ENCODE measurements around the gene C3orf52.
A peak's percentile ranks its signal among the peaks of the same experiment; 100 is the strongest.
"Not testable (repeated sequence)": the region's sequence is repeated elsewhere in the genome, so short reads cannot be mapped to it uniquely, and the experiment has no call there.

Gene C3orf52, protein sequence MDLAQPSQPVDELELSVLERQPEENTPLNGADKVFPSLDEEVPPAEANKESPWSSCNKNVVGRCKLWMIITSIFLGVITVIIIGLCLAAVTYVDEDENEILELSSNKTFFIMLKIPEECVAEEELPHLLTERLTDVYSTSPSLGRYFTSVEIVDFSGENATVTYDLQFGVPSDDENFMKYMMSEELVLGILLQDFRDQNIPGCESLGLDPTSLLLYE

GRCh38 chr3:112086076-112086854 is at the start of gene C3orf52:
C3orf52 (plus strand) TSS chr3:112086389; CDS start chr3:112086408, 19 bp downstream.
- FAIRE-seq: no peak

DNA sequence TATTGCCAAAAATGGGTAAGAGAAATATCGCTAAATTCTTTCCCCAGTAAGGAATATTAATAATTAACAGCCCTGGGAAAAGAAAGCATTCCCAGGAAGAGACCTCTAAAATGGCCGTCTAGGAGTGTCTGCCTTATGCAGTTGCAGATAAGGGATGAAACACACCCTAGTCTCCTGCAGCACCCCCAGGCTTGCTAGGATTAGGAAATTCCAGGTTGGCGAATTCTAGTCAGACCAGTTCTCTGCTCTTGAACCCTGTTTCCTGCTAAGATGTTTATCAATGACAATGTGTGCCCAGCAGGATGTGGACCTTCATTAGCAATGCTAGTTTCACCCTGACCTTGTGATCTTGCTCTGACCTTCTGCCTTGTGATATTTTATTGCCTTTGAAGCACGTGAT is 49.0 kb upstream of the C3orf52 start:
- FAIRE-seq: not testable (repeated sequence)

GRCh38 chr3:112038863-112039262 is 47.3 kb upstream of the C3orf52 start:
- FAIRE-seq: peak; percentile 99

DNA sequence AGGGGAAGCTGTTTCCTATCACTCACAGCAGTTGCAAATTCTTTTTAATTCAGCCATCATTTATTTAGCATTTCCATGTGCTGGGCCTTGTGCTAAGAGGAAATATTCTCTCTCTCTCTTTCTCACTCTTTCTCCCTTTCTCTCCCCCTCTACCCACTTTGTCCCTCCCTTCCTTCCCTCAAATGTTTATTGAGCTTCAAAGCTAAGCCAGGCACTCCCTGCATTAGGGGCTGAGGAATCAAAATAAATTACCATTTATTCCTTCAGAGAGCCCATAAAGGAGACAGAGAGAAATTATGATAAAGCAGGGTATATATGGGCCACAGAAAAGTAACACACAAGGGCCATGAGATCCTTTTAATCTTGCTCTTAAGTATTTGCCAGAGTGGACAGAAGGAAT is 44.9 kb upstream of the C3orf52 start:
- FAIRE-seq: no peak

DNA sequence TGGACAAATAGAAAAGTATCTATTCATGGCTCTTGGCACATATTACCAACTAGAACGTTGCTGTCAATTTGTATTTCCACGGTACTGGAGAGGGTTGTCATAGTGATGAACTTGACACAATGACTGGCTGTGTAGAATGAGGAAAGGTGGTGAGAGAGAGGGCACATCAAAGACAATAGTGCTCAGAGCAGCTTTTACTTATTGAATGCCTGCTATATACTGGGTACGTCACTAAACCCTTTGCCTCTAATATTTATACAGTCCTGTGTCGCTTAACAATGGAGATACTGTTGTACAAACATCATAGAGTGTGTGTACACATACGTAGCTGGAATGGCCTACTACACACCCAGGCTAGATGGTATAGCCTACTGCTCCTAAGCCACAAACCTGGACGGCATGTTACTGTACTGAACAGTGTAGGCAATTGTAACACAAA is 43.3 kb upstream of the C3orf52 start:
- FAIRE-seq: peak; percentile 98

DNA sequence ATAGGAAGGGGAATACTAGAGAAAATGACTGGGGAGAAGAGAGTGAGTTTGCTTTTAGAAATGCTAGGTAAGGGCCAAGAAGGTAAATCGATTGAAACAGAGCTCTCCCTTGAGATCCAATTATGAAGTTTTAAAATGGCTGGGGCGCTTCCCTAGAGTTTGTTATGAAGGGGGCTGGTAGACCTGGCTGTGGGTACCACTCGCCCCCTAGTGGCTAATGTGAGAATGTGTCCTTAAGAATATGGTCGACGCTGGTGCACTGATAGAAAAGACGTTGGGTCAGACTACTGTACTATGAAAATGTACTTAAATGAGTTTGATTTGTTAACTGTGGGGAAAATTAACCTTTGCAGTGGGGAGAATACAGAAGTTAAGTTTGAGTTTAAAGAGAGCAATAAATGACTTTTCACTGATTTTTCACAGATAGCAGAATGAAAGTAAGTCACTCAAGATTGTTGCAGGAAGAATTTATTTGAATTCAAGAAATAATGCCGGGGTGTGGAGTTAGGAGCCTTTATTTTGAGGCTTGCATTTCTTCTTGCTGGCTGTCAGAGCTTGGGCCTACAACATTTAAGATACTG is 42.5 kb upstream of the C3orf52 start:
- FAIRE-seq: no peak

- no peak for FAIRE-seq
Measured at GRCh38 chr3:112046599-112046998, 39.6 kb upstream of the C3orf52 start.

DNA sequence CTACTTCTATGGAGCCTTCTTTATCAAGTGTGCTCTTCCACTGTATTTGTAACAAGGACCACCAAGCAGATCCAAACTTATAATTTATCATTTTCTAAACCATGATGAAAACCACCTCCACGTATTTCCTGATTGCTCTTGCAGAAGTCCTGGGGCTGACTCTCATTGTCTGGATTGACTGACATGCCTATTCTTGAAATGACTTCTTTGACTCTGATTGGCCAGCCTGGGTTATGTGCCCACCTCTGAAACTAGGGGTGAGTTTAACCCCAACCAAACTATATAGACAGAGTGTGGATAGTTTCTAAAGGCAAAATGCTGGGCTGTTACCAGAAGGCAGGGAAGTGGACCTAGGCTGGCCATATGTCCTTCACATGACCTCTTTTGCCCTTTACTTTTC is 38.9 kb upstream of the C3orf52 start:
- no peak for FAIRE-seq

DNA sequence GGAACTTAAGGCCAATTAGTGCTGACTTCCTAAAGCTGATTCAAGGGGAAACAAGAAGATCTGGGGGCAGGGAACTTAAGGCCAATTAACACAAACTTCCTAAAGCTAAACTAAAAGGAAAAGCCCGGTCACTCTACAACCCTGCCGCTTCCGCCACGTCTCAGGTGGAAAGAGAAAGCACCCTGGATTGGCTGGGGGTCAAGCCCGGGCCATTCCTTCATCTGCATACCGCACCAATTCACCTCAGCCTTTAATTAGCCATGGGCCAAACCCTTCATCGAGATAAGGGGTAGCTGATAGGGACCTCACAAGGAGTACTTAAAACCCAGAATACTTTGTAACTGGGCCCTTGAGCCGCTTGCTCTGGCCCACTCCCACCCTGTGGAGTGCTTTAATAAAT is 37.3 kb upstream of the C3orf52 start:
- FAIRE-seq: no peak

GRCh38 chr3:112053229-112053628 is 33.0 kb upstream of the C3orf52 start:
- FAIRE-seq: no peak

GRCh38 chr3:112056451-112056929 is 29.7 kb upstream of the C3orf52 start:
- no peak for FAIRE-seq

DNA sequence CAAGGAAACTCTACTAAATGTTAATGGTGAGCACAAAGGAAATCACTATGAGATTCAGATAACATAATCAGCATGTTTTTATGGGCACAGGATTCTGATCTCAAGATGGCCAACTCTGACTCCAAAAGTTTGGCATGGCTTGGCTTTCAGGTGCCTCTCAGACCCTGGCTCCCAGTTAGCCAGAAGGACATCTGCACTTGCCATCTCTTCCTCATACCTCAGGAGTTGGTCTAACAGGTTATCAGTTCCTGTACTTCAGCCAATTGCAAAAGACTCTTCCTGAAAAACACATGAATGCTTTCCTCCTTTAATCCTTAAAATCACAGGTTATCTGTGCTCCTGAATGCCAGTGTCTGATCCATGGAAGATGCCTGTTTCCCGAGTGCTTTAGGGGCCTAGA is 26.7 kb upstream of the C3orf52 start:
- FAIRE-seq: no peak

DNA sequence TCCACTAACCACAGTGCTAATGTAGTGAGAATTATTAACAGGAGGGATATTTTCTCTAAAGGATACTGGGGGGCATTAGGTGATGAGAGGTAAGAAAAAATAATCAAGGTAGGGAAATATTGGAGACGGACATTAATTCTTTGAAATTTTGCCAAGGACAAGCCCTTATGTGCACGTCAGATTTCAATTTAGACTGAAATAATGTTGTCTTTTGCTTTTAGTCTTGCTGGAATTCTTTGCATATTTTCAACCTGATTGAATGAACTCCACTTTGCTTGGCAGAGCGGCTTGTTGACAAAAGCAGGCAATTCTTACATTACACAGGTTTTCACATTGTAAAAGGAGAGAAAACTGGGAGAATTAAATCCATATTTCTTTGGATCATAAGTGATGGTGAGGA is 25.0 kb upstream of the C3orf52 start:
- no peak for FAIRE-seq

DNA sequence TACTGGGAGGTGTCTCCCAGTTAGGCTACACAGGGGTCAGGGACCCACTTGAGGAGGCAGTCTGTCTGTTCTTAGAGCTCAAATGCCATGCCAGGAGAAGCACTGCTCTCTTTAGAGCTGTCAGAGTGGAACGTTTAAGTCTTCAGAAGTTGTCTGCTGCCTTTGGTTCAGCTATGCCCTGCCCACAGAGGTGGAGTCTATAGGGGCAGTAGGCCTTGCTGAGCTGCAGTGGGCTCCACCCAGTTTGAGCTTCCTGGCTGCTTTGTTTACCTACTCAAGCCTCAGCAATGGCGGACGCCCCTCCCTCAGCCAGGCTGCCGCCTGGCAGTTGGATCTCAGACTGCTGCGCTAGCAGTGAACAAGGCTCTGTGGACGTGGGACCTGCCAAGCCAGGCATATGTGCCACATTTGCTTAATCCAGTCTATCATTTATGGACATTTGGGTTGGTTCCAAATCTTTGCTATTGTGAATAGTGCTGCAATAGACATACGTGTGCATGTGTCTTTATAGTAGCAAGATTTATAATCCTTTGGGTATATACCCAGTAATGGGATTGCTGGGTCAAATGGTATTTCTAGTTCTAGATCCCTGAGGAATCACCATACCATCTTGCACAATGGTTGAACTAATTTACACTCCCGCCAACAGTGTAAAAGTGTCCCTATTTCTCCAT is 13.7 kb upstream of the C3orf52 start:
- FAIRE-seq: not testable (repeated sequence)

GRCh38 chr3:112074006-112074405 is 12.2 kb upstream of the C3orf52 start:
- no peak for FAIRE-seq

- no peak for FAIRE-seq
Measured at GRCh38 chr3:112074616-112075497, 11.3 kb upstream of the C3orf52 start.

DNA sequence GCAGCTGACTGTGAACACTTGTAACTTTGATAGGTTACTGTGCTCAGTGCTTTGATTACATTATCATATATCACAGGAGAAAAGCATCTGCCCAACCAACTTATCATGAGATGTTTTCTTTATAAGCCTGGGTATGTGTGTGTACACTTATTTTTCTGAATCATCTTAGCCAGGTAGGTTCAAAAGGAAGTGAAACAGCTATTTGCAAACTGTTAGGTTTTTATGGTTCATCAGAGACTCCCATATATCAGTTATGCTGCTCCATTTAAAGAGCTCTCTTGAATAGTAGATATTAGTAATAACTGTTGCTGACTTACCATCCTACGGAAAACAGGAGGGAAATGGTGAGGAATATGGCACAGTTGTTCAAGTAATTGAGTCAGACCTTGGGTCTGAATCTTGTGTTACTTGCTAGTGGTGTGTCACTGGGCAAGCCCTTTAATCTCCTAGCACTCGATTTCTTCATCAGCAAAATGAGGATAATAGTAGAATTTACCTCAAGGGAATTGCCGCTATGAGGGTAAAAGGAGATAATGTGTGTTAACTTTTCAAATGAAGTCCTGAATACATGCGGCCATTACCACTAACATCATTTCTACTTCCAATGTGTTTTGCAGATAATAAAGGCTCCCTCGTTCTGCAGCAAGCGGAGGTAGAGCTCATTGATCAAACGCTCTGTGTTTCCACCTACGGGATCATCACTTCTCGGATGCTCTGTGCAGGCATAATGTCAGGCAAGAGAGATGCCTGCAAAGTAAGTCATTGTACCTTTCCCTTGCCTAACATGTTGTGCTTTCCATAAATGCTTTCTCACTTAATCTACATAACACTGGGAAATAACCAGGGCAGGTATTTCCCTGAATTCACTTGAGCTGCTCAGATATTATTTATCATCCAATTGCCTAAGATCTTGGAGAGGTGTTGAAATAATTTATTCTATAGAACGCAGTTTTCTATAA is 7.8 kb upstream of the C3orf52 start:
- FAIRE-seq: no peak

GRCh38 chr3:112083239-112083638 is 3.0 kb upstream of the C3orf52 start:
- FAIRE-seq: no peak

DNA sequence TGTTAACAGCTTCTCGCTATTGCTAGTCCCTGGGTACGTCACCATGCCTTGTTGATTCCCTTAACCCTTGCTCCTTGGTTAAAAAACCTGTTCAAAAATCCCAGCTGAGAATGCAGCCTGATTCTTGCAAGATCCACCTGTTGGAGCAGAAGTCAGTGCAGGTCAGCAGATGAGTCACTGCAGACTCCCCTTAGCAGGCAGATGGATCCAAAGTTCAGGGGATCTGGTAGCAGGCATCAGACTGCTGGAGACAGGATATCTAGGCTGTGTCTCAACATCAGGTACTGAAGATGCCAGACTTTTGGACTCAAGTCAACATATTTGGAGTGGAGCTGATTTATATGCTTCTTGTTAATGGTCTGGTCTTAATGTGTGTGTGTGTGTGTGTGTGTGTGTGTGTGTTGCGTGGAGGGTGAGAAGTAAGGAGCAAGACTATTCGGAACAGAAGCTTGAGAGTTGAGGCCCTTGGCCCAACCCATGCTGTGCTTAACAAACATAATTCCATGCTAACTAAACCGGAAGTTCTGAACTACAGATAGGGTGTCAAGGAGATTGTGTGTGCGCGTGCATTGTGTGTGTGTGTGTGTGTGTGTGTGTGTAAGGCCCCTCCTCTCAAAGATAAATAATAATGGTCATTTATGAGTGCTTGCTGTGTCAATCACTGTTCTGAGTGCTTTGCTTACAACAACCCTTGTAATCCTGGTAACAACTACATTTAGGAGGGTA is 1.0 kb upstream of the C3orf52 start:
- FAIRE-seq: no peak

DNA sequence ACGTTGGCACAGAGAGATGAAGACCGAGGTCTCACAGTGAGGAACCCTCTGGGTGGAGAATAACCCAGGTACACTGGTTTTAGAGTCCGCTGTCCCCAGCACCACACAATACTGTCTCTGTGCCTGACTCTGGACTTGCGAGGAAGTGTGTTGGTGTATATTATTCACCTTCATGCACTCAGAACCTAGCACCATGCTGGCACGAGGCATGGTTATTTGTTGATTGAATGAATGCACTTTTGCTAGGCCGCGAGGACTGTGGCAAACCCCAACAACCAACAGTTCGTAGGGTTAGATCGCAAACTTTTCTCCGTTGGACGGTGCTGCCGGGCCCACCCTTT is 484 bp upstream of the C3orf52 start:
- no peak for FAIRE-seq
